ENCODE data around the gene C1orf35. TPM values are rescaled to one million over a fixed set of nuclear protein-coding genes. Genes with fewer than 3 reads are reported as not detected.

Gene C1orf35
- total and polyA plus RNA-seq, 4 experiments from 2014 or later: 16.4 to 30.7 (median 24.2) TPM

DNA sequence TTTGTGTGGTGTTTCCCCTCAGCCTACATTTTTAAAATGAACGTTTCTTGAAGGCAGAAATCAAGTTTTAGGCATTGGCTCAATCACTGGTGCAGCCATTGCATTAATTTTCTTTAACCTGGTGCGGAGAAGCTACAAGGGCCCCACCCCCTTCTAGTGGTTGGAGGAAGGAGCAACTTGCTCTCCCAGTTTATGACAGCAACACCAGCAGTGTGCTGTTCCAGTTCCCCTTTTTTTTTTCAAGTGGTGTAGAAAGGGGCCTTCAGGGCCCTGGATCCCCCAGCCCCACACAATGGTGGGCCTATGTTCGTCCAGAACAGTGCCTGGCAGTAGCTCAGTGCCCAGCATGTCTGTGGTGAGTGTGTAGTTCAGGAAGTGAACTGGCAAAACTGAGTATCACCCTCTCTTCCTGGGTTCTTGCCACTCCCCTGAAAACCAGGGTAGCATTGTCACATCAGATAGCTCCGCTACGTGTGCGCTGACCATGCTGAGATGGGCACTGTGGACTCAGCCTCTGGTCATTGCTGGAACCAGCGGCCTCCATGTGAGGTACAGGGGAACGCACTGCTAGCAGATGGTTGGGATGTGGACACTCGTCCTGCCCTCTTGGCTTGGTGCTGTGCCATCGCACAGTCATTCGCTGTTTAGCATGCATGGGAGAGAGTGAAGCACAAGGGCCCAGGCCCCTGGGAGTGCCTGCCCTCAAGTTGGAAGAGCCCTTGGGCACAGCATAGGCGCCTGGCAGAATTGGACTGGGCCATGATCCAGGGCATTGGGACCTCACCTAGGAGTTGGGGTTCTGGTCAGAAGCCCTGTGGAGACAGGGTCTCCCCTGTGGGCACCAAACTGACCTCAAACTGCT is 13.4 kb downstream of the C1orf35 start:
- Histone ChIP-seq H3K27ac (ENCODE audit: low read depth, low read length) (peak overlapping the region; percentile 45), H3K27me3 (ENCODE audit: insufficient read depth, low read length) (no peaks in the 10 kb centered on the region), H3K36me3 (ENCODE audit: insufficient read depth, low read length) (peaks cover 12% of the 10 kb centered on the region), H3K4me1 (ENCODE audit: insufficient read depth, low read length) (peaks cover 82% of the 10 kb centered on the region), H3K4me3 (ENCODE audit: low read length in 2 of 2) (no peak overlapping the region), H3K9me3 (ENCODE audit: control insufficient read depth in 1 of 2, low read length in 2 of 2) (peaks cover 0 to 8% of the 10 kb centered on the region in 2 donors)
- H3K36me3 Mint-ChIP-seq: peaks cover 28 to 58% of the 10 kb centered on the region in 2 donors
- POLR2A ChIA-PET (ENCODE audit: partially characterized antibody): interaction anchor here (1.1 to 12.8 kb wide), 4 partner anchors 3 to 77 kb away, joined by 4 to 146 read pairs (median 76); partner anchors contain the start of gene ARF1
- no peak for DNase-seq
- peak overlapping the region; percentile 86 to 99 (median 95) for H3K27ac Mint-ChIP-seq
- peaks cover 0 to 7% (median 5%) of the 10 kb centered on the region in 8 donors for H3K9me3 Mint-ChIP-seq
- intact Hi-C loops (cut with micrococcal nuclease): loop anchor here (10.0 kb wide), 2 partner anchors 325 to 1535 kb away; partner anchors contain the start of genes TAF5L and URB2
- CTCF ChIA-PET (ENCODE audit: partially characterized antibody): interaction anchor here (0.7 kb wide), 1 partner anchor 260 kb away, joined by 3 read pairs; no protein-coding TSS in a partner anchor
- peak overlapping the region in 7 of 8 donors; percentile 72 to 90 (median 83) for H3K4me3 Mint-ChIP-seq
- H3K27me3 Mint-ChIP-seq: no peaks in the 10 kb centered on the region
- peaks cover 67 to 96% (median 81%) of the 10 kb centered on the region in 4 donors for H3K4me1 Mint-ChIP-seq

DNA sequence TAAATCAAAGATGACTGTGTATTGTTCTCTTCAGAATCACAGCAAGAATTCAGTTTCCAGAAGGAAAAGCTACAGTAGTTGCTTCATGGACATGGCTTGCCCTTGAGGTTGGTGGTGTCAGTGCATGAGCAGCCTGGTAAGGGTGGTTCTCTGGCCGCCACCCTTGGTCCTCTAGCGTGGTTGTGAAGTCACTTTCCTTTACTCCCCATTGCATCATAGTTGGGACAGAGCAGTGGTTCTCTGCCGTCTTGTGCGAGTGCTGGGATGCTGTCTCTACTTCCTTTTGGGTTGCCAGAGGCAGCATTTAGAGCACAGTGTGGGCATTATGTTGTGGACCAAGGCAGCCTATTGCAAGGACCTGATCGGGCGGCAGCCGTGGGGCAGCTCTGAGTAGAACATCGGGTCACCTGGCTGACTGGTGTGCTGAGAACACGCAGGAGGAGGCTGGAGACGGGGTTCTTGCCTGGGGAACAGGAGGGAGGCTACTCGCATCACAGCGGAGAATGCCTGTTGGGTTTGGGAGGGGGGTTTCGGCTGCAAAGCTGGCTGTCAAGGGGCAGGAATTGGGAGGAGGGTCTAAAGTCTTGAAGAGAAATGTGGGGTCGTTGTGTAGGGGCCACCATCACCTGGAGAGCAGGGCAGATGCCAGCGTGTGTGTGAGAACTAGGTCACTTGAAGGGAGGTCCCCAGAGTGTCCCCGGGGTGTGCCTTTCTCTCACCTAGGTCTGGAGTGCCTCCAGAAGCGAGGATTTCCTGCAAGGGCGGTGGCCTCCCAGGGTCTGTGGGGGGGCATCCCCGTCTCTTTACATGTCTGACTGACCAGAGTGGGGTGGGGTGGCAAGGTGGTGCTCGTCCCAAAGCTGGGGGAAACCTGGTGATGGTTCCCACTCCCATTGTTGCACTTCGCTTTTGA is 14.3 kb downstream of the C1orf35 start:
- H3K9me3 ChIP-seq (ENCODE audit: control insufficient read depth in 1 of 2, low read length in 2 of 2): no peaks in the 10 kb centered on the region
- intact Hi-C loops (cut with micrococcal nuclease): loop anchor here (10.0 kb wide), 2 partner anchors 324 to 1536 kb away; partner anchors contain the start of genes TAF5L and URB2
- no peaks in the 10 kb centered on the region for H3K27me3 ChIP-seq (ENCODE audit: insufficient read depth, low read length)
- H3K27ac ChIP-seq (ENCODE audit: low read depth, low read length): peak overlapping the region; percentile 45
- H3K36me3 ChIP-seq (ENCODE audit: insufficient read depth, low read length): peaks cover 12% of the 10 kb centered on the region
- H3K4me3 ChIP-seq (ENCODE audit: low read length in 2 of 2): no peak overlapping the region
- no peak for DNase-seq
- peak overlapping the region; percentile 72 to 90 (median 80) for H3K4me3 Mint-ChIP-seq
- H3K4me1 ChIP-seq (ENCODE audit: insufficient read depth, low read length): peaks cover 91% of the 10 kb centered on the region
- POLR2A ChIA-PET (ENCODE audit: partially characterized antibody): interaction anchor here (1.1 to 11.9 kb wide), 2 partner anchors 7 to 78 kb away, joined by 4 to 146 read pairs; no protein-coding TSS in a partner anchor
- peaks cover 74 to 96% (median 86%) of the 10 kb centered on the region in 4 donors for H3K4me1 Mint-ChIP-seq
- peak overlapping the region; percentile 86 to 99 (median 95) for H3K27ac Mint-ChIP-seq
- H3K9me3 Mint-ChIP-seq: no peaks in the 10 kb centered on the region
- CTCF ChIA-PET (ENCODE audit: partially characterized antibody): interaction anchor here (0.7 to 1.6 kb wide), 2 partner anchors 77 to 260 kb away, joined by 3 to 4 read pairs; no protein-coding TSS in a partner anchor
- H3K36me3 Mint-ChIP-seq: peaks cover 21 to 58% of the 10 kb centered on the region in 2 donors
- no peaks in the 10 kb centered on the region for H3K27me3 Mint-ChIP-seq

DNA sequence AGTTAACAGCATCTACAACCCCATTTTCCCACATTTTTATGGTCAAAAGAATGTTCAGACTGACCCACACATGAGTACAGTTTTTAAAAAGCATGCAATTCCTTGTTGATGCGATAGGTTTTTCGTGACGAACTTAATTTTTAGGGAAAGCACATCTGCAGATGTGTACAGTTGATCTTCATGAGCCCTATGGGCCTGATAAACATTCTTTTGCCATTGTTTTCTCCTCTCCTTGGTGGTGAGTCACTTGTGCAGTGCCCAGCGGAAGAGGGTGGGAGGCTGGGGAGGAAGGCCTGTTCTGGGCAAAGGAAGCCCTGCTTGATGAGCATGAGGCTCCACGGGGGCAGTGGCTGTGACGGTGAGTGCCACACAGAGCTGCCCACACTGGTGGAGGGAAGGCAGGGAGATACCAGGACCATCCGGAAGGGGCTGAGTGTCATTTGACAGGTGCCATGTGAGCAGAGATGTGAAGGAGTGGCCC is 15.3 kb downstream of the C1orf35 start:
- ChIA-PET POLR2A (ENCODE audit: partially characterized antibody) (interaction anchor here (11.9 kb wide), 1 partner anchor 8 kb away, joined by 146 read pairs; no protein-coding TSS in a partner anchor), CTCF (ENCODE audit: partially characterized antibody) (interaction anchor here (1.6 kb wide), 1 partner anchor 78 kb away, joined by 4 read pairs; no protein-coding TSS in a partner anchor)
- Histone ChIP-seq H3K4me1 (ENCODE audit: insufficient read depth, low read length) (peaks cover 93% of the 10 kb centered on the region), H3K27ac (ENCODE audit: low read depth, low read length) (peak overlapping the region; percentile 46), H3K27me3 (ENCODE audit: insufficient read depth, low read length) (no peaks in the 10 kb centered on the region), H3K9me3 (ENCODE audit: control insufficient read depth in 1 of 2, low read length in 2 of 2) (no peaks in the 10 kb centered on the region), H3K4me3 (ENCODE audit: low read length in 2 of 2) (no peak overlapping the region), H3K36me3 (ENCODE audit: insufficient read depth, low read length) (peaks cover 12% of the 10 kb centered on the region)
- peak in 1 of 5 donors; percentile 59 for DNase-seq
- H3K4me1 Mint-ChIP-seq: peaks cover 76 to 96% (median 88%) of the 10 kb centered on the region in 4 donors
- no peaks in the 10 kb centered on the region for H3K27me3 Mint-ChIP-seq
- intact Hi-C loops (cut with micrococcal nuclease): loop anchor here (10.0 kb wide), 2 partner anchors 323 to 1537 kb away; partner anchors contain the start of genes TAF5L and URB2
- peak overlapping the region in 7 of 8 donors; percentile 76 to 90 (median 83) for H3K4me3 Mint-ChIP-seq
- H3K27ac Mint-ChIP-seq: peak overlapping the region; percentile 78 to 99 (median 93)
- H3K9me3 Mint-ChIP-seq: no peaks in the 10 kb centered on the region
- peaks cover 23 to 66% of the 10 kb centered on the region in 2 donors for H3K36me3 Mint-ChIP-seq

DNA sequence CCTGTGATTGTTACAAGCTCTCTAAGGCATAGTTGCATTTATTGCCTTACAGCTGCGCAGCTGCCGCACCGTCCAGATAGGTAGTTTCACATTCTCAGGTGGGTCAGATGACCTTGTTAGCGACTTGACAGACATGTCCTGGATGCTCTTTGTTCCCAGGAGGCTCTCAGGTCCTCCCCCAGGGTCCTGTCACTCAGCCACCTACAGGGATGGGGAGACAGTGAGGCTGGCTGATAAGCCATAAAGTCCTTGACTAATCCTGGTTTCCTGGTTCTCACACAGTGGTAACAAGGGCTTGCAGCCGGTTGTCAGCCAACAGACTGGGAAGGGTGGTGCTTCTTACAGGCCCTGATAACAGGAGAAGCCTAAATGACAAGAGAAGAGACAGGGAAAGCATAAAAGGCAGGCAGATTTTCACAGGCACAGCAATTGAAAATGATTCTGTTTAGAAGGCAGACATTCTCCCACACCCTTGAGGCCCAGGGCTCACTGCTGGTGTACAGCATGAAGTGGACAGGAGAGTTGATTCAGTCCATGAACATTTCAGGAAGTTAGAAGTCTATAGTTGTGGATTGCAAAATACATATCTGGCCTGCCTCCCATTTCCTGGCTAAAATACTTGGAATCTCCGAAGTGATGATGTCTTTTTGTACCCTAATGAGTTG is 17.7 kb downstream of the C1orf35 start:
- CTCF ChIA-PET (ENCODE audit: partially characterized antibody): no interaction called here
- H3K9me3 ChIP-seq (ENCODE audit: control insufficient read depth in 1 of 2, low read length in 2 of 2): no peaks in the 10 kb centered on the region
- H3K4me3 Mint-ChIP-seq: peak overlapping the region; percentile 90 to 96 (median 94)
- POLR2A ChIA-PET (ENCODE audit: partially characterized antibody): interaction anchor here (2.2 to 11.9 kb wide), 3 partner anchors 11 to 80 kb away, joined by 11 to 146 read pairs (median 15); partner anchors contain the start of genes GUK1 and IBA57
- H3K4me1 Mint-ChIP-seq: peaks cover 59 to 82% (median 71%) of the 10 kb centered on the region in 4 donors
- H3K9me3 Mint-ChIP-seq: no peaks in the 10 kb centered on the region
- peaks cover 79% of the 10 kb centered on the region for H3K4me1 ChIP-seq (ENCODE audit: insufficient read depth, low read length)
- H3K36me3 Mint-ChIP-seq: peaks cover 13 to 47% of the 10 kb centered on the region in 2 donors
- peaks cover 6% of the 10 kb centered on the region for H3K36me3 ChIP-seq (ENCODE audit: insufficient read depth, low read length)
- peak overlapping the region; percentile 97 for H3K27ac ChIP-seq (ENCODE audit: low read depth, low read length)
- peak overlapping the region; percentile 93 to 99 (median 97) for H3K27ac Mint-ChIP-seq
- no peak for DNase-seq
- peak overlapping the region; percentile 80 to 97 for H3K4me3 ChIP-seq (ENCODE audit: low read length in 2 of 2)
- no peaks in the 10 kb centered on the region for H3K27me3 ChIP-seq (ENCODE audit: insufficient read depth, low read length)
- intact Hi-C loops (cut with micrococcal nuclease): loop anchor here (10.0 kb wide), 2 partner anchors 321 to 1539 kb away; partner anchors contain the start of genes TAF5L and URB2
- no peaks in the 10 kb centered on the region for H3K27me3 Mint-ChIP-seq

DNA sequence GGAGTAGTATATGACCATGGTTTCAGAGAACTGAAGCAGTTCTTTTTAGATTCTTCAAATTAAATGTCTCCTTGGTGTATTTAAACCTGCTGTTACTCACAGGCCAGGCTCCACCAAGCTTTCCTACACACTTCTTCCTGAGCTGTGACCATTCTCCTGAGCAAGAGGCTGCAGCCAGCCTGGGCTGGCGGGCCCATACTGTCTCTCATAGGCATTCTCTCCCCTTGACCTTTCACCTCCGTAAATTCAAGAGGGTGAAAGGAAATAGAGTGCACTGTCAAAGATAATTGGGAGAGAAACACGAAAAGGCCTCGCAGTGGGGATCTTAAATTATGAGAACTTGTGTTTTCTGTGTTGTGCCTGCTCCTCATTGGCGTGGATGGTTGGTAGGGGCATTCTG is 18.3 kb downstream of the C1orf35 start:
- no peaks in the 10 kb centered on the region for H3K9me3 Mint-ChIP-seq
- peak overlapping the region; percentile 95 to 99 (median 97) for H3K27ac Mint-ChIP-seq
- POLR2A ChIA-PET (ENCODE audit: partially characterized antibody): interaction anchor here (2.2 to 11.9 kb wide), 3 partner anchors 11 to 81 kb away, joined by 11 to 146 read pairs (median 15); partner anchors contain the start of genes GUK1 and IBA57
- Histone ChIP-seq H3K4me1 (ENCODE audit: insufficient read depth, low read length) (peaks cover 78% of the 10 kb centered on the region), H3K9me3 (ENCODE audit: control insufficient read depth in 1 of 2, low read length in 2 of 2) (no peaks in the 10 kb centered on the region), H3K36me3 (ENCODE audit: insufficient read depth, low read length) (peaks cover 6% of the 10 kb centered on the region), H3K27ac (ENCODE audit: low read depth, low read length) (peak overlapping the region; percentile 97), H3K4me3 (ENCODE audit: low read length in 2 of 2) (peak overlapping the region; percentile 80 to 97), H3K27me3 (ENCODE audit: insufficient read depth, low read length) (no peaks in the 10 kb centered on the region)
- CTCF ChIA-PET (ENCODE audit: partially characterized antibody): interaction anchor here (0.9 to 1.2 kb wide), 3 partner anchors 13 to 85 kb away, joined by 3 to 5 read pairs (median 3); no protein-coding TSS in a partner anchor
- H3K36me3 Mint-ChIP-seq: peaks cover 13 to 44% of the 10 kb centered on the region in 2 donors
- H3K4me3 Mint-ChIP-seq: peak overlapping the region; percentile 90 to 96 (median 94)
- intact Hi-C loops (cut with micrococcal nuclease): loop anchor here (10.0 kb wide), 2 partner anchors 320 to 1540 kb away; partner anchors contain the start of genes TAF5L and URB2
- H3K4me1 Mint-ChIP-seq: peaks cover 55 to 76% (median 66%) of the 10 kb centered on the region in 4 donors
- DNase-seq: no peak
- no peaks in the 10 kb centered on the region for H3K27me3 Mint-ChIP-seq
